Osteoblast (primary cell): Measurements from ENCODE around the gene DCLRE1B. TPM values are rescaled to one million over a fixed set of nuclear protein-coding genes. Genes with fewer than 3 reads are reported as not detected.

Experiments used
- DNase-seq: peaks from one replicate; pipeline ENCODE4 v3.0.0; 2011; ENCODE audit warnings: low spot score, mixed read lengths; ENCODE audit not compliant: insufficient read length; ENCODE audit errors: missing footprints
- H2AFZ ChIP-seq: 2 replicates; pipeline ENCODE4 v1.6.0; 2011; ENCODE audit warnings: mild to moderate bottlenecking, low read length
- H3K27ac ChIP-seq: 2 replicates; pipeline ENCODE4 v1.5.1; 2011; ENCODE audit warnings: mild to moderate bottlenecking, low read depth, low read length, moderate library complexity
- H3K27me3 ChIP-seq: 2 replicates; pipeline ENCODE4 v1.6.0; 2012; ENCODE audit warnings: mild to moderate bottlenecking, control low read depth, inconsistent platforms, low read length, moderate library complexity; ENCODE audit not compliant: insufficient read depth
- H3K36me3 ChIP-seq: 2 replicates; pipeline ENCODE4 v1.5.1; 2011; ENCODE audit warnings: mild to moderate bottlenecking, low read length, control low read depth, moderate library complexity; ENCODE audit not compliant: insufficient read depth
- H3K4me1 ChIP-seq: 2 replicates; pipeline ENCODE4 v1.5.1; 2011; ENCODE audit warnings: mild to moderate bottlenecking, low read length, control low read depth, moderate library complexity; ENCODE audit not compliant: insufficient read depth
- H3K4me2 ChIP-seq: 2 replicates; pipeline ENCODE4 v1.6.0; 2011; ENCODE audit warnings: mild to moderate bottlenecking, low read length; ENCODE audit not compliant: insufficient read depth
- H3K4me3 ChIP-seq: fragments of 200-600 bp; sonication (generic); 3 replicates; pipeline ENCODE4 v1.5.1; 2012; ENCODE audit warnings: mild to moderate bottlenecking, low read length, inconsistent platforms; ENCODE audit not compliant: insufficient read depth
- H3K79me2 ChIP-seq: 2 replicates; pipeline ENCODE4 v1.6.0; 2012; ENCODE audit warnings: mild to moderate bottlenecking, low read length, control low read depth, inconsistent platforms; ENCODE audit not compliant: insufficient read depth
- H3K9me3 ChIP-seq: 2 replicates; pipeline ENCODE4 v1.5.1; 2011; ENCODE audit warnings: low read depth, low read length, control low read depth
- H4K20me1 ChIP-seq: 2 replicates; pipeline ENCODE4 v1.6.0; 2012; ENCODE audit warnings: mild to moderate bottlenecking, low read length, control low read depth; ENCODE audit not compliant: insufficient read depth
- CTCF ChIP-seq: IDR thresholded peaks from 2 replicates; pipeline ENCODE4 v1.5.1; 2011; ENCODE audit warnings: mild to moderate bottlenecking, low read depth, low read length, moderate library complexity; ENCODE audit errors: extremely low read depth
- total RNA-seq: library from RNA; depleted of rRNA; stranded (reverse); fragments of >200 nt; gene quantifications from 2 replicates; pipeline ENCODE4 v1.2.3, GENCODE V29; 2012

Gene DCLRE1B
- total RNA-seq, 1 donor: 3.6 TPM

GRCh38 chr1:113858418-113858817 is 46.7 kb upstream of the DCLRE1B start:
- H3K4me1 ChIP-seq: peaks cover 21% of the 10 kb centered on the region
- H4K20me1 ChIP-seq: no peaks in the 10 kb centered on the region
- H3K27me3 ChIP-seq: no peaks in the 10 kb centered on the region
- H3K4me2 ChIP-seq: no peak overlapping the region
- H3K4me3 ChIP-seq: no peak overlapping the region
- no peak for DNase-seq
- no peaks in the 10 kb centered on the region for H3K36me3 ChIP-seq
- no peak overlapping the region for H3K27ac ChIP-seq
- no peak overlapping the region for H2AFZ ChIP-seq
- TF ChIP-seq CTCF: no peak
- no peaks in the 10 kb centered on the region for H3K79me2 ChIP-seq
- H3K9me3 ChIP-seq: no peaks in the 10 kb centered on the region

- H3K4me3 ChIP-seq: no peak overlapping the region
- peaks cover 21% of the 10 kb centered on the region for H3K4me1 ChIP-seq
- H3K27ac ChIP-seq: peak overlapping the region; percentile 92
- H3K9me3 ChIP-seq: no peaks in the 10 kb centered on the region
- no peaks in the 10 kb centered on the region for H3K36me3 ChIP-seq
- H3K4me2 ChIP-seq: peak overlapping the region; percentile 68
- no peaks in the 10 kb centered on the region for H3K27me3 ChIP-seq
- H2AFZ ChIP-seq: peak overlapping the region; percentile 86
- no peak for DNase-seq
- H3K79me2 ChIP-seq: no peaks in the 10 kb centered on the region
- no peak for TF ChIP-seq CTCF
- no peaks in the 10 kb centered on the region for H4K20me1 ChIP-seq
Observed at GRCh38 chr1:113858982-113859381, 46.1 kb upstream of the DCLRE1B start.

GRCh38 chr1:113859478-113860175 is 45.5 kb upstream of the DCLRE1B start:
- Histone ChIP-seq H2AFZ (peak overlapping the region; percentile 86), H3K4me1 (peaks cover 21% of the 10 kb centered on the region), H3K36me3 (no peaks in the 10 kb centered on the region), H3K27ac (peak overlapping the region; percentile 92), H4K20me1 (no peaks in the 10 kb centered on the region), H3K4me3 (peak overlapping the region; percentile 44), H3K9me3 (no peaks in the 10 kb centered on the region), H3K79me2 (no peaks in the 10 kb centered on the region), H3K27me3 (no peaks in the 10 kb centered on the region), H3K4me2 (peak overlapping the region; percentile 68)
- no peak for DNase-seq
- no peak for TF ChIP-seq CTCF

- Histone ChIP-seq H3K79me2 (no peaks in the 10 kb centered on the region), H3K36me3 (no peaks in the 10 kb centered on the region), H3K27ac (peak overlapping the region; percentile 92), H3K4me3 (peak overlapping the region; percentile 3), H3K4me1 (peaks cover 21% of the 10 kb centered on the region), H2AFZ (peak overlapping the region; percentile 56), H3K9me3 (no peaks in the 10 kb centered on the region), H3K4me2 (peak overlapping the region; percentile 73), H3K27me3 (no peaks in the 10 kb centered on the region), H4K20me1 (no peaks in the 10 kb centered on the region)
- DNase-seq: no peak
- no peak for TF ChIP-seq CTCF
Observed at GRCh38 chr1:113860891-113861290, 44.2 kb upstream of the DCLRE1B start.
